NCI-H146 (cell line): ENCODE data around the gene LARP6.
"Not testable (repeated sequence)": the region's sequence is repeated elsewhere in the genome, so short reads cannot be mapped to it uniquely, and the experiment has no call there.

Experiments
- DNase-seq: peaks from one replicate; lab custom pipeline; 2025; lab: John Stamatoyannopoulos, UW

LARP6 gene

DNA sequence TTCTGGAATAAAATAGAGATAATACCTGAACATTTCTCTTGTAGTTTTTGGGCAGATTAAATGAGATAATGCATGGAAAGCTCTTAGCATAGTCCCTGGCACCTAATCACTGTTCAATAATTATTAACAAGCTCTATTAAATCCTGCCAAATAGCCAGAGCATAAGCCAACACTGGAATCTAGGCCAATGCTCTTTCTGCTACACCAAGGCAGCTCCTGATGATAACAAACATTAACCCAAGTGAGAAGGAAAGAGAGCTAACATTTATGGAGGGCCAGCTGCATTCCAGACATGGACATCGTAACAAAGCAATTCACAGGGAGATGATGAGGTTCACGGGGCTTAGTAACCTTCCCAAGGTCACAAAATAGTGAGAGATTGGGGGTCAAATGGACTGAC is 23.3 kb downstream of the LARP6 start:
- DNase-seq, result no peak

DNA sequence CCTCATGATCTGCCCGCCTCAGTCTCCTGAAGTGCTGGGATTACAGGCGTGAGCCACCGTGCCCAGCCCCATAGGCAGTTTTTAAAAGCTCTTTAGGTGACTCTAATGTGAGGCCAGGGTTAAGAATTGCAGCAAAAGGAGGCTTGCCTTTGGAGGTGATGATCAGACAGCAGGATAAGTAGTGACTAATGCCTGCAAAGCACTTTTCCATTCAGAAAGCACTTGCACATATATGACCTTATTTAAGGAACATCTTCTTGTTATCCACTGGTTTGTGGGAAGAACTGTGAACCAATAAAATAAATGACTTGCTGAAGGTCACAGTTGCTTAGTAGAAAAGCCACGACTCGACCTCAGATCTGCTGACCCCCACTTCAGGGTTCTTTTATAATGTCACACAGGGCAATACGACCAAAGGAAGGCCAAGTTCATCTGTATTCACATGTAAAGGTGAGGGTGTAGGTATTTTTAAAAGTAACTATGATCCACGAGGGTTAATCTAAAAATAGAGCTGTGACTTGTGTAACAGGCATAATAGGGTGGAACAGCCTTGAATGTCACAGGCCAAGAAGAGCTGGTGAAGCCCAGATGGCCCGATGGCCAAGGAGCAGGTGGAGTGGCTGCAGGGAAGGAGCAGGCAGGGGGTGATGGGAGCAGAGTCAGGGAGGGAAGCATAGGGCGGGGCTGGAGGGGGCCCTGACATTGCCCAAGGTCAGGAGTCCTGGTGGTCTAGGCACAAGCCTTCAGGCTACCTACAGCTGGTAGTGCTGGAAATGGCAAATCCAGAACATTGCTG is 24.4 kb downstream of the LARP6 start:
- DNase-seq, result no peak

DNA sequence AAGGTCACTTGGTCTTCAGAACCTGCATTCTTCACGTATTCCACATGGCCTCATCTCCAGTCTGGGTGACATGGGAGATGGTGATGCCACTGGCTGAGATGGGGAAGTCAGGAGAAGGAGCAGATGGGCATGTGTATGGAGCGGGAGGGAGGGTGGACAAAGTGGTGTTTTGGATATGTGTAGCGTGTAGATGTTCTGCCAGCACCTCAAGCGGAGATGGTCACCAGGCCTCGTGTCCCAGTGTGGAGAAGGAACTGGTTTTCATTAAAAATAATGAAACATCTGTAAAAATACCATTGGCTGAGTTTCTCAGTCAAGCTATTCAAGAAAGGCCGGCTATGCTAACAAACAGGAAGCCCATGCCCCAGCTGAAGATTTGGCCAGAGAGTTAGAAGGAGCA is 26.2 kb downstream of the LARP6 start:
- no peak for DNase-seq

DNA sequence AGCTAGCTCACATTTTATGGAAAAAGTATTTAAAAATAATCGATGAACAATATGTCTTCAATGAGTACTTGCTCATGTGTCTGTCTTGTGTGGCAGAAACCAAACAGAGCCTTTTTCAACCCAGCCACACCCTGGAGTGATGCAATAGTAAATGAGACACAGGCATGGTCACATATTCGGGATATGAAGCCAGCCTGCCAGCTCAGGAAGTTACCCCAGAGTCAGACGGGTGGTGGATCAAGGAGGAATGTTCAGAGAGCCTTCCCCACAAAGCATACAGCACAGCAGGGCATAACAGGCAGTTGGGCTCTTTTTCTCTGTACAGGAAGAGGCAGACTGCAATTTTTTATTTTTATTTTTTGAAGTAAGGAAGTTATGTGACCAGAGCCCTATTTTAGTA is 27.3 kb downstream of the LARP6 start:
- no peak for DNase-seq

DNA sequence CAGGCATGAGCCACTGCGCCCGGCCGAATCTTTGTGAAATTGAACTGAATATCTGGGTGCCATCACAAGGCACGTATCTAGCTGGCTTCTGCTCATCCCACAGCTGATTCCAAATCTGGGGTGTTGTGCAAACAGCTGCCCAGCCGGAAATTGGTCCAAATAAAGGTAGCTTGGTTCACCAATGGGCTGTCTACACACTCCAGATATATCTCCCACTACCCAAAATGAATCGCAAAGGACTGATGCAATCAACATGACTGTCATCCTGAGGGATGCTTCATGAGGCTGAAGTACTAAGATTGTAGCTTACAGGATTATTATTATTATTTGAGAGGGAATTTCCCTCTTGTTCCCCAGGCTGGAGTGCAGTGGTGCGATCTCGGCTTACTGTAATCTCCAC is 28.1 kb downstream of the LARP6 start:
- no peak for DNase-seq

DNA sequence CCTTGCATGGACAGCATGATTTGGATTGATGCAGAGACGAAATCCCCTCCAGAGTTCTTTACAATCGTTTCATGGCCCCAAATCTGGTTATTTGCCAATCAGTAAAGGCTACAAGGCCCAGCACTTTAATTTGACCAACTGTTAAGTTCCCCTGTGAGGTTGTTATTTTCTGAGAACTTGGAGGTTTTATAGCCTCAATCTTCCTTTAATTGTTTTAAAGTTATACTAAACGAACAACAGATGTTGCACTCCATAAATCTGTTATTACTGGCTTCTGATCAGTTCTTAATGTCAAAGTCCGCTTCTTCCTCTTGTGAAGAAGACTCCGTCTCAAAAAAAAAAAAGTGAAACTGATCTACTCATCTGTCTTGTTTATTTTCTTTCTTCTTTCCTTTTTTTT is 30.8 kb downstream of the LARP6 start:
- DNase-seq, result no peak

DNA sequence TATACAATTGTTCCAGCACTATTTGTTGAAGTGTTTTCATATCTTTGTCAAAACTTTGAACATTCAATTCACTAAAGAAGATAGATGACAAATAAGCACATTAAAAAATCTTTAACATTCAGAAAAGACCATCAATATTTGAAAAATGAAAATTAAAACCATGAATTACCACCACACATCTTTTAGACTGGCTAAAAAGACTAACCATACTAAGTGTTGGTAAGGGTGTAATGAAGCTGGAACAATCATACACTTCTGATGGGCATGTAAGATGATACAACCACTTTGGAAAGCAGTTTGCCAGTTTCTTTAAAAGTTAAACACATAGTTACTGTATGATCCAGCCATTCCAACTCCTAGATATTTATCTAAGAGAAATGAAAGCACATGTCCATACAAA is 33.7 kb downstream of the LARP6 start:
- no peak for DNase-seq

DNA sequence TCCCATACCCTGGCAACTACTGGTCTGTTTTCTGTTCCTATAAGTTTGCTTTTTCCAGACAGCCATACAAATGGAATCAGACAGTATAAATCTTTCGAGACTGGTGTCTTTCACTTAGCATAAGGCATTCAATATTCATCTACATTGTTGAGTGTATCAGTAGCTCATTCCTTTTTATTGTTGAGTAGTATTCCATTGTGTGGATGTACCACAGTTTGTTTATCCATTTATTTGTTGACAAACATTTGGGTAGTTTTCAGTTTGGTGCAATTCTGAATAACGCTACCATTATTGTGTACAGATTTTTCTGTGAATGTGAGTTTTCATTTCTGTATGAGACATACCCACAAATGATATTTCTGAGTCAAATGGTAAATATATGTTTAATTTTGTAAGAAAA is 35.4 kb downstream of the LARP6 start:
- DNase-seq, result no peak

DNA sequence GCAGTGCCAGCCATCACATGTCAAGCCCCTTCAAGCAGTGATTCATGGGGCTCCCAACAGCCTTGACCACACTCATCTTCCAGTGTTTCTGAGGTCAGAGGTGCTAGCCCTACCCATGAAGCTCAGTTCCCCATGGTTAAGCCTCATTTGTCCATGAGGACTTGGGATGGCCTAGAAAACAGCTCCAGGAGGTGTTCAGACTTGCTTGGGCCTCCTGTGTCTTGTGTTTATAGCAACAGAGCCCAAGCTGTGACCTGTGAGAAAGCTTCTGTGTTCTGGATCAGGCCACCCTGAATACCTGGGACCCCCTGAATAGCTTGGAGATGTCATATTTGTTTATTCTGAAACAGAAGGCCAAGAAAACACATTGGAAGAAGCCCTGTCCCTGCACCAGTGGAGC is 36.7 kb downstream of the LARP6 start:
- DNase-seq, result no peak

DNA sequence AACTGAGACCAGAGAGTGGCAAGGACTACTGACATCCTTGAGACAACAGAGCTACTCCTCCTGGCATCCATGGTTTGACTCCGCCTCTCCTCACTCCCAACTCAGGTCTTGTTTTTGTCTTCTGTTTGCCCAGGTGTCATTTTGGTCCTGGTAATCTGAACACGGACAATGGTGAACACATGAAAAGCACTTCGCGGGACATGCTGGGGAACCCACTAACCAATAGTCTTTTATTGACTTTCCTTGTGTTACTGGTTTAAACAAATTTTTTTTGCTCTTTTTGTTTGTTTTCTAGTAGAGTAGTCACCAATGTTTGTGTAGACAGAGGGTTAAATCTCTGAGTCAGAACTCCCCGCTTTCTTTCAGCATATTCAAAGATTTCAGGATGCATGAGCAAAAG is 38.4 kb downstream of the LARP6 start:
- DNase-seq, result peak; percentile 82

DNA sequence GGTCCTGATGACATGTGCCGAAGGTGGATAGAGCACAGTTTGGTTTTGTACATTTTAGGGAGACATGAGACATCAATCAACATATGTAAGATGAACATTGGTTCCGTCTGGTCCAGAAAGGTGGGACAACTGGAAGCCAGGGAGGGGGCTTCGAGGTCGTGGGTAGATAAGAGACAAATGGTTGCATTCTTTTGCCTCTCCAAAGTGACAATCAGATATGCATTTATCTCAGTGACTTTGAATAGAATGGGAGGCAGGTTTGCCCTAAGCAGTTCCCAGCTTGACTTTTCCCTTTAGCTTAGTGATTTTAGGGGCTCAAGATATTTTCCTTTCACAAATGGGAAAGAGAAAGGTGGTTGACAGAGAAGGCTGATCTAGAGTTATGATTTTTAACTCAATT is 38.9 kb downstream of the LARP6 start:
- DNase-seq, result not testable (repeated sequence)

DNA sequence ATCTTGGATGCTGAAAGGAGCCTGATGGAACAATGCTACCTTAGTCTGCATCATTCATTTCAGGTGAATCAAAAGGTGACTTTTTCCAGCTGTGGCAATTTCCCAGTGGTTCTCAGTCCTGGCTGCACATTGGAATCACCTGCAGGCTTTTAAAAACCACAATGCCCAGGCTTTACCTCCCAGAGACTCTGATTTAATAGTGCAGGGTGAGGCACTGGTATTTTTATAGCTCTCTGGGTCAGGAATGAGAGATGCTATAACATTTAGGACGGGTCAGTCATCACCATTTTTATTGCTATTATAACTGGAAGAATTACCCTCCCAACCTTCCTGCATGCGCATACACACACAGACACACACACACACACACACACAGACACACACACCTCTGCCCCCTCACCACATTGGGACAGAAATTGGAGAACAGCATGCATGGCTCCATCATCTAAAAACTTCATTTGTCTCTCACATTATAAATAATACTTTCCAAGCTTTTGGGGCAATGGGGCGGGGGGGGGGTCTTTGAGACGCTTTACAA is 41.1 kb downstream of the LARP6 start:
- no peak for DNase-seq

DNA sequence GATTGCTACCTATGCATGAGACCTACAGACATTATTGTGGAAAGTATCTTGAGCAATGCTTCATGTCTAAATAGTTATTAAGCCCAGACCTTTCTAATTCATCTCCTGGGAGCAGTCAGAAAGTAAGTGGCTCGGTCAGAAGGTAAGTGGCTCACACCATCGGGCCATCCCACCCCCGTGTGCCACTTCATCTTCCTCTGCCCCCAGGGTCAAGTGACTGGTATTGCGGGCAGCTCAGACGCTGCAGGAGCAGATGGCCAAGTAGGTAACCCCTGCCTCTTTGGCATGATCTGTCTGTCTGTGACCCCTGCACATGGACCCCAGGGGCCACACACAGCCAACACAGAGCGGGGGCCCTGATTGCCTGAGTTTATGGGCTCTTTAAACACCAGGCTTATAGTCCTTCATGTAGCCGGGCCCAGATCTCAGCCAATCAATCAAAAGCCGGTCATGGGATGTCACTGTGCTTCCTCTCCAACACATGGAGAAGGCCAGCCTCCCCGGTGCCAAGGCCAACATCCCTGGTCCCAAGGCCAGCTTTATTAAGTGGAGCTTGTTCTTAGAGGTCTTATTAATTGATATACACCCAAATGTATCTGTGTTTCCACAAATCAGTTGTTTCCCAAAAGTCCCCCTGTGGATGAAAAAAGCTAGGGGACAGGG is 42.9 kb downstream of the LARP6 start:
- DNase-seq, result no peak

DNA sequence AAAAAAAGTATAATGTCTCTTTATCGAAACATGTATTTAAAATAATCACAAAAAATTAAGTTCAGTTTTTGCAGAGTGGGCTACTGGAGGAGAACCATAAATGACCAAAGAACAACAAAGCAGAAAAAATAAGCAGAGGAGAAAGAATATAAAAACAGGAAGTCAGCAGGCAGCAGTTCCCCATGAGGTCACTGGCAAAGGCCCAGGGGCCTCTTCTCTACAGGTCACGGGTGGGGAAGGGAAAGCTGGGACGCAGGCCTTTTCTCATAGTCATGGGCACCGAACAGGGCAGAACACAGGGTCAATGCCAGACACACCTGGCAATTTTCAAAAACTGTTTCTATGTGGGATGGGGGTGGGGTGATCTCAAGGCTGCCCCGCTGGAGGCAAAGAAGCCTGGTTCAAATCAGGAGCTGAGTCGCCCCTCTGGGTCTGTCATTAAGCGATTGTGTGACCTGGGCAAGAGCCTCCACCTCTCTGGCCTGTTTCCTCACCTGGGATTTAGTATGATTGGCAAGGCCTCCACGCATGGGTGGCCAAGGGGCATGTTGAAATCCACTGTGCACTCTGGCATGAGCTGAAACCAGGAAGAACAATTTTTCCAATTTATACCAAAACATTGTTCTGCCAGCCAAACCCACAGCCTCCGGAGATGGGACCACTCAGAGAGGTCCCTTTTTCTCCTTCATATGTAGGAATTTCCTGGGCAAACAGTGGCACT is 46.8 kb downstream of the LARP6 start:
- DNase-seq, result no peak

DNA sequence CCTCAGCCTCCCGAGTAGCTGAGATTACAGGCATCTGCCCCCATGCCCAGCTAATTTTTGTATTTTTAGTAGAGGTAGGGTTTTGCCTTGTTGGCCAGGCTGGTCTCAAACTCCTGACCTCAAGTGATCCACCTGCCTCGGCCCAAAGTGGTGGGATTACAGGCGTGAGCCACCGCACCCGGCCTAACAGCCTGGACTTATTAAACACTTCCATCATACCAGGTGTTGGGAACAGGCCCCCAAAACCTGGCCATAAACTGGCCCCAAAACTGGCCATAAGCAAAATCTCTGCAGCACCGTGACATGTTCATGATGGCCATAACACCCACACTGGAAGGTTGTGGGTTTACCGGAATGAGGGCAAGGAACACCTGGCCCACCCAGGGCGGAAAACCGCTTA is 49.6 kb downstream of the LARP6 start:
- DNase-seq, result not testable (repeated sequence)

DNA sequence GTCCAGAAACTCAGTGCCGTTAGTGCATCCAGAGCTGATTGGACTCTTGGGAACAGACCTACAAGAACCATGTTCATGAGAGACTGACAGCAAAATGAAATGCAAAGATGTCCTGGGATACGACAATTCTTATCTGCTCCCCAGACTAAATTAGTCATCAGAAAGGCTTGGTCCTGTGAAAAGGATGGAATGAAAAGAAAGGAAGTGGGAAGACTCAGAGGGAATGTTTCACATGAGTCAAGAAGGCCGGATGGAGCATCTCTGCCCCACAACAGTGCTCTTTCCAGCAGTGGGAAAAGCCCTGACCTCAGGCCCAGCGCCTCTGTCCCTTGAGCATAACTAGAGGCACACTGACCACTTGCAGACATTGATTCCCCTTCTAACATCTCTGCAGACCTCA is 51.3 kb downstream of the LARP6 start:
- no peak for DNase-seq

DNA sequence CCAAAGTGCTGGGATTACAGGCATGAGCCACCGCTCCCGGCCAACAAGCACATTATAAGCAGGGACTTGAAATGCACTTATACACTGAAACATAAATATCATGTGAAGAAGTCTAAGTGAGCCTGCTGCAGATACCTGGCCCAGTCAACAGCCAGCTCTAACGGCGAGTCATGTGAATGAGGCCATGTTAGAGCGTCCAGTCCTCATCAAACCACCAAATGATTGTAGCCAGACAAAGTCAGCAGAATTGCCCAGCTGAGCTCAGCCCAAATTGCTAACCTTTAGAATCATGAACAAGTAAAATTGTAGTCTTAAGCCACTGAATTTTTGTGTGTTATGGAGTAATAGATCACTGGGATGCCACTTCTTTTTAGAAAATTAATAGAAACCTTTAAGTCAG is 52.8 kb downstream of the LARP6 start:
- no peak for DNase-seq

DNA sequence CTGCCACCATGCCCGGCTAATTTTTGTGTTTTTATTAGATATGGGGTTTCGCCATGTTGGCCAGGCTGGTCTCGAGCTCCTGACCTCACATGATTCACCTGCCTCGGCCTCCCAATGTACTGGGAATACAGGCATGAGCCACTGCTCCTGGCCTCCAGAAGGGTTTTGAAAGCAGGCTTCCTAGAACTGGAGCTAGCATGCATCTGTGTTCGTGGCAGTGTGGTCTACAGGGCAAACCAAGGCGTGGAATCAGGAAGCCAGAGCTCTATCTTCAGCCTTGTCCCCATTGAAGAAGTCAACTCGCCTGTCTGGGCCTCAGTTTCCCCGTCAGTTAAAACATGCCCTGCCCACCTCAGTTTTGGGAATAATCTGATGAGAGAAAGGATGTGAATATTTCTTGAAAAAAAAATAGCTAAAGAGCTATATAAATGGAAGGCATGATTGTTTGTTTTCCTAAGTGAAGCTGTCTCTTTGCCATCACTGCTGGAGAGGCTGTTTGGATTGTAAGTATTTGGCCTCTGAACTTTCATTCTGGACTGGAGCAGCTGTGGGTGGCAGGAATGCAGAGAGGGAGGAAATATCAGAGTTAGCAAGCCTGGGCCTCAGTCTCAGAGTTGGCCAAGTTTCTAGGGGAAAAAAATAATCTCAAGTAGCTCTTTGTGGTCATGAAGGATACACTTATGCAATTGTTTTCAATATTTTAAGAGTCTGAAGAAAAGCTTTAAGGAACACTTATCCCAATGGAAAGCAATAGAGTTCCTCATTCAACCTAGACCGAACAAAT is 54.1 kb downstream of the LARP6 start:
- DNase-seq, result no peak

DNA sequence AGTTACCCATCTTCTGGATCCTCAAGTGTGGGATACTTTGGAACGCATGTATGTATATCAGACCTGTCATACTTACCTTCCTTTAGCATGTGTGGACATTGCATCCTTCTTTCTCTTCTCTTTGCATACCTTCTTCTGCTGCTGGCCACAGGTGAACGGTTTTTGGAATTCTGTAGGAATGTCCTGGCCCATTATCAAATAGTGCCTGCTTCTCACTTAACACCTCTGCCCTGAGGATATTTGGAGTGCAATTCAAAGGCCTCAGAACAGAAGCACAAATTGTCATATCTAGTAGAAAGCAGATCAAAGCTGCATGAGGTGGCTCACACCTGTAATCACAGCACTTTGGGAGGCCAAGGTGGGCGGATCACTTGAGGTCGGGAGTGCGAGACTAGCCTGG is 56.5 kb downstream of the LARP6 start:
- DNase-seq, result no peak

DNA sequence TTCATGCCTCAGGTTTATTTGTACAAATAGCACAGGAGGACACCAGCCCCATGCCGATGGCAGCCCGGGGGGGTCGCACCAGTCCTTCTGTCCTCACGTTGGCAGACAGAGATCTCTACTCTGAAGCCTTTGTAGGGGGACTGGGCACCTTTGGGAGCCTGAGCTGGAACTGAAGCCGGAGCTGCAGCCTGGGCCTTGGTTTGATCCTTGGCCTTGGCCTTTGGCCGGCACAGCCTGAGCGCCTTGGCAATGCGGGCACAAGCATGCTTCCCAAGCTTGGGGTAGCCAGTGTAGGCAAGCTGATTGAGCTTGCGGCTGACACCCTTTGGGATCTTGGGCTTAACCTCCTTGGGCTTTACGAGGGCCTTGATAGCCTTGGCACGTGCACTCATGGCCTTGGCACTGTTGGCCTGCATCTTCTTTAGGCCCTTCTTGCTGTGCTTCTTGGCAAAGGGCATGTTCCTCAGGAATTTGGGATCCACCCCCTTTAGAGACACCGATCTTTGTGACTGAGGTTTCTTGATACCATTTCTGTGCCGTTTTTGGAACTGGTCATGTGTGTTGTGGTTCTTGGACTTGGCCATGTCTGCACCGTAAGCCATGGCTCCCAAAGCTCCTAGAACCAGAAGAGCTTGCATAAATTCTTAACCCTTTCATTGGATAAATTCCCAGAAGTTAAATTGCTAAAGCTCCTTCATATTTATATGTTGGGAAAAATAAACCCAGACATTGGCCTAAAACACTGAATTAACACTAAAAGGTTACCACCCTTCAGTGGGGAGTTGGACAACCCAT is 57.2 kb downstream of the LARP6 start:
- DNase-seq, result no peak

DNA sequence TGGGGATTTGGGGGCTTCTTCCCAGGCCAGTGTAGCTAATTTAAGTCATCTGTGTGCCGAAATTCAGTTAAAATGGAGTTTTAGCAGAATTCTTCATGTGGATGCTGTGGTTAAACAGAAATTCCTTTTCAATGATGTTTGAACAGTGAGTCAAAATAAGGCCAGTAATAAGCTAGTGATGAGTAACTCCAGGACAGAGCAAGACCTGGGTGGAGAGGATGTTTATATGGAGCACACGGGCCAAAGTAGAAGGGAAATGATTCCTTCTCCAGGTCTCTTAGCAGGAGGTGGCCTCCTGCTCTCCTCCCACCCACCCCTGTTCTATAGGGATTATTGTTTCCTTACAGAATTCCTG is 58.7 kb downstream of the LARP6 start:
- no peak for DNase-seq
